Heart left ventricle (tissue), 13 donors: ENCODE results near the gene CHN1.

Experiments used
- POLR2A ChIP-seq, 2 donors: fragments of 450-650 bp; IDR thresholded peaks; one replicate each; pipeline ENCODE4 v1.6.1; 2017; ENCODE audit warnings: antibody characterized with exemption in 2 of 2, mild to moderate bottlenecking in 2 of 2, moderate library complexity in 2 of 2
- TF ChIP-seq, protein P1 (sequence below), 12 donors: fragments of 200-600 bp; sonication (generic) in 4 of 12; IDR thresholded peaks; one replicate each; pipeline versions ENCODE4 v1.5.0 to v1.8.0; 2018 to 2022; ENCODE audit warnings: antibody characterized with exemption in 12 of 12, mild to moderate bottlenecking in 5 of 12
- donor health status: ischemic (EF 13 %, LVEDD 7.1; RV severe dilation, severe dysfunction).
- donor health status: DM: no; HTN: yes; CAD: no.
- donor health status: DM: no; HTN: no; CAD: no.
- donor health status: ischemic (EF 25% LVEDD 6.9; RV normal size, moderate dysfunction).
- donor health status: ischemic (EF 25% LVEDD 5.7; RV mildly dilated, moderate dysfunction).
- donor health status: ischemic (EF 35%, LVEDD 5.7; RV mildly dilated, moderate dysfunction).
- donor health status: nonischemic (EF 11% LVEDD 7.7; RV severe dilation, severe dysfunction).
- donor health status: DM: yes; HTN: yes; CAD: no.
- donor health status: PGD.
- donor health status: ischemic (EF 29% LVEDD 5.4; RV normal size, mild dysfunction).
- donor health status: nonischemic (EF 23%, LVEDD 6.1; RV moderate dilation, normal function).

DNA sequence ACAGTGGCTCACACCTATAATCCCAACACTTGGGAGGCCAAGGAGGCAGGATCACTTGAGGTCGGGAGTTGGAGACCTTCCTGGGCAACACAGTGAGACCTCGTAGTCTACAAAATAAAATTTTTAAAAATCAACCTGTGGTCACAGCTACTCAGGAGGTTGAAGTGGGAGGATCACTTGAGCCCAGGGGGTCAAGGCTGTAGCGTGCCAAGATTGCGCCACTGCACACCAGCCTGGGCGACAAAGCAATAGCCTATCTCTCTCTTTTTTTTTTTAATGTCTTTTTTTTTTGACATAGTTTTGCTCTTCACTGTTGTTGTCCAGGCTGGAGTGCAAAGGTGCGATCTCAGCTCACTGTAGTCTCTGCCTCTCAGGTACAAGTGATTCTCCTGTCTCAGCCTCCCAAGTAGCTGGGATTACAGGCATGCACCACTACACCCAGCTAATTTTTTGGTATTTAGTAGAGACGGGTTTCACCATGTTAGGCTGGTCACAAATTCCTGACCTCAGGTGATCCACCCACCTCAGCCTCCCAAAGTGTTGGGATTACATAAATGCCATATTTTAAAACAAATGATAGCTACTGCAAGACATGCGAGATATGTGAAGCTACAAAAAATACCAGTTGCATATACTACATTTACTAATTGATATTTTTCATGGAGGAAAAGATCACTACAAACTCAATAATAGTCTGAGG lies 55.0 kb downstream of the CHN1 start:
- TF ChIP-seq, protein P1, sequence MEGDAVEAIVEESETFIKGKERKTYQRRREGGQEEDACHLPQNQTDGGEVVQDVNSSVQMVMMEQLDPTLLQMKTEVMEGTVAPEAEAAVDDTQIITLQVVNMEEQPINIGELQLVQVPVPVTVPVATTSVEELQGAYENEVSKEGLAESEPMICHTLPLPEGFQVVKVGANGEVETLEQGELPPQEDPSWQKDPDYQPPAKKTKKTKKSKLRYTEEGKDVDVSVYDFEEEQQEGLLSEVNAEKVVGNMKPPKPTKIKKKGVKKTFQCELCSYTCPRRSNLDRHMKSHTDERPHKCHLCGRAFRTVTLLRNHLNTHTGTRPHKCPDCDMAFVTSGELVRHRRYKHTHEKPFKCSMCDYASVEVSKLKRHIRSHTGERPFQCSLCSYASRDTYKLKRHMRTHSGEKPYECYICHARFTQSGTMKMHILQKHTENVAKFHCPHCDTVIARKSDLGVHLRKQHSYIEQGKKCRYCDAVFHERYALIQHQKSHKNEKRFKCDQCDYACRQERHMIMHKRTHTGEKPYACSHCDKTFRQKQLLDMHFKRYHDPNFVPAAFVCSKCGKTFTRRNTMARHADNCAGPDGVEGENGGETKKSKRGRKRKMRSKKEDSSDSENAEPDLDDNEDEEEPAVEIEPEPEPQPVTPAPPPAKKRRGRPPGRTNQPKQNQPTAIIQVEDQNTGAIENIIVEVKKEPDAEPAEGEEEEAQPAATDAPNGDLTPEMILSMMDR (IDR thresholded peaks at IDR 0.05) = no peak
- TF ChIP-seq POLR2A (IDR thresholded peaks at IDR 0.05) = no peak
